ENCODE data around the gene THADA. TPM values are rescaled to one million over a fixed set of nuclear protein-coding genes. Genes with fewer than 3 reads are reported as not detected.

Gene THADA
- total and polyA plus RNA-seq, 10 donors, result 14.2 to 51.3 (median 40.0) TPM

GRCh38 chr2:43454791-43455190, 141.0 kb downstream of the THADA start:
- Histone ChIP-seq H3K4me1 (peaks cover 0 to 54% (median 37%) of the 10 kb centered on the region in 6 donors), H3K36me3 (peaks cover 0 to 29% (median 0%) of the 10 kb centered on the region in 6 donors), H3K9me3 (peaks cover 0 to 13% (median 9%) of the 10 kb centered on the region in 8 donors), H3K27ac (peak overlapping the region in 1 of 8 donors; percentile 66), H3K4me3 (no peak overlapping the region), H3K27me3 (replicated peaks in 1 of 7) (no peaks in the 10 kb centered on the region)
- TF ChIP-seq CTCF (IDR thresholded peaks at IDR 0.05 in 8 of 11, conservative IDR thresholded peaks at IDR 0.05 in 3 of 11) (no peak), POLR2A (IDR thresholded peaks at IDR 0.05) (no peak), POLR2AphosphoS5 (IDR thresholded peaks at IDR 0.05) (no peak)
- DNase-seq, result no peak
- intact Hi-C loops (cut with DNase I; ENCODE audit: low total_unique reads), result no loop called here
- 91 to 94% (median 94%) methylated on average over 2 of the region's 2 CpGs for WGBS, 5 donors

DNA sequence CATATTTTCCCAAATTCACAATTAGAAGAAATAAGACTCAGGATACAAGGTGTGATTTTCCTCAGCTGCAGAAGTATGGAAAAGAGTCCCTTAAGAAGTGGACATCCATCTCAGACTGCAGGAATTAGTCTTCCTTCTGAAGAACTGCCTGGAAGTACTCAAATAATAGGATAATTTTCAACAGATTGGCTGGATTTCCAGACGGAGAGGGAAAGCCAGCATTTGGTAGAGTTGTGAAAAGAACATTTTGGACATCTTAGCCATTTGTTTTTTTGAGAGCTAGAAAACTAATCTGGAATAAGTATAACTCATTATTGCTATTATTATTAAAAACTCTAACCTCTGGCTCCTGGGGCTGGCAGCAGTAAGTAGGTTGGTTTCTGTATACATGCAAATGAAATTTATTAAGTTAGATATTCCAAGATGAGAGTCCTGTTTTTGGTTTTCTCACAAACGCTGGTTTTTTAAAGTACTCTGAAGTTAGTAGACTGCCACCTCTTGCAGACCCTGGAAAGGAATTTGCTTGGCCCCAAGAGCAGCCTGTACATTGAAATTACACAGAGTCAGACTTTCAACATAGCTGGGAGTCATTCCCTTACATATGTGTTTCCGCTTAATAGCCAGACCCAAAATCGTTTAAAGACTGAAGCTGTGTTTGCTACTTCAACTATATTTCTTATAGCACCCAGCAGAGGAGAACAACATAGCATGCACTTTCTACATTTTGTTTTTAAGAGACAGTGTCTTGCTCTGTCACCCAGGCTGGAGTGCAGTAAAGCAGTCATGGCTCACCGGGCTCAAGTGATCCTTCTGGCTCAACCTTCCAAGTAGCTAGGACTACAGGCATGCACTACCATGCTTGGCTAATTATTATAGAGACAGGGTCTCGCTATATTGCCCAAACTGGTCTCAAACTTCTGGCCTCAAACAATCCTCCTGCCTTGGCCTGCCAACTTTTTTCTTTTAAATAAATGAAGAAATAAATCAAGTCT, 142.4 kb downstream of the THADA start:
- no peak for DNase-seq
- TF ChIP-seq POLR2A (IDR thresholded peaks at IDR 0.05), result no peak
- TF ChIP-seq POLR2AphosphoS5 (IDR thresholded peaks at IDR 0.05), result no peak
- no peak for TF ChIP-seq CTCF (IDR thresholded peaks at IDR 0.05 in 8 of 11, conservative IDR thresholded peaks at IDR 0.05 in 3 of 11)
- Histone ChIP-seq H3K4me3 (no peak overlapping the region), H3K4me1 (peaks cover 0 to 41% (median 28%) of the 10 kb centered on the region in 6 donors), H3K27me3 (replicated peaks in 1 of 7) (no peaks in the 10 kb centered on the region), H3K27ac (no peak overlapping the region), H3K36me3 (peaks cover 0 to 36% (median 0%) of the 10 kb centered on the region in 6 donors), H3K9me3 (peaks cover 0 to 13% (median 9%) of the 10 kb centered on the region in 8 donors)
- 86 to 92% (median 90%) methylated on average over 6 of the region's 6 CpGs for WGBS, 5 donors
- intact Hi-C loops (cut with DNase I; ENCODE audit: low total_unique reads), result no loop called here

DNA sequence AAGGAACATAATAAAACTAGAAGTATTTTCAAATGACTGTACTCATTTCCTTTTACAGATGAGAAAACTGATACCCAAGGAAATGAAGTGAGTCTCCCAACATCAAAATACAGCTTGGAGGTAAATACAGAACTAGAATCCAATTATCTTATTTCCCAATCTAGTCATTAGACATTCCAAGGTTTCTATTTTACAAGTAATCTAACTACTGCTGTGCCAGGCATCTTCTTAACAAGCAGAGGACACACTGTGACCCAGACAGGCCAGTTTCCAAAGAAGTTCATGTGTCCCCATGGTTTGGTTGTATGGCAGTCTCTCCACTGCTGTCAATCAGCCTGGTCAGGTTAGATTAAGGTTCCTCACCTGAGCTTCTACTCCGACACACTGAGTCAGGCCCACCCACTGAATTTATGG, 143.5 kb downstream of the THADA start:
- no peak for DNase-seq
- no peak for TF ChIP-seq CTCF (IDR thresholded peaks at IDR 0.05 in 8 of 11, conservative IDR thresholded peaks at IDR 0.05 in 3 of 11)
- TF ChIP-seq POLR2A (IDR thresholded peaks at IDR 0.05), result no peak
- TF ChIP-seq POLR2AphosphoS5 (IDR thresholded peaks at IDR 0.05), result no peak
- H3K9me3 ChIP-seq, result peaks cover 0 to 13% (median 9%) of the 10 kb centered on the region in 8 donors
- intact Hi-C loops (cut with DNase I; ENCODE audit: low total_unique reads), result no loop called here
- H3K27ac ChIP-seq, result no peak overlapping the region
- no peaks in the 10 kb centered on the region for H3K27me3 ChIP-seq (replicated peaks in 1 of 7)
- WGBS, 5 donors, result 91 to 100% (median 94%) methylated on average over 1 of the region's 1 CpG
- no peak overlapping the region for H3K4me3 ChIP-seq
- H3K4me1 ChIP-seq, result peaks cover 0 to 29% (median 19%) of the 10 kb centered on the region in 6 donors
- peaks cover 0 to 36% (median 0%) of the 10 kb centered on the region in 6 donors for H3K36me3 ChIP-seq

DNA sequence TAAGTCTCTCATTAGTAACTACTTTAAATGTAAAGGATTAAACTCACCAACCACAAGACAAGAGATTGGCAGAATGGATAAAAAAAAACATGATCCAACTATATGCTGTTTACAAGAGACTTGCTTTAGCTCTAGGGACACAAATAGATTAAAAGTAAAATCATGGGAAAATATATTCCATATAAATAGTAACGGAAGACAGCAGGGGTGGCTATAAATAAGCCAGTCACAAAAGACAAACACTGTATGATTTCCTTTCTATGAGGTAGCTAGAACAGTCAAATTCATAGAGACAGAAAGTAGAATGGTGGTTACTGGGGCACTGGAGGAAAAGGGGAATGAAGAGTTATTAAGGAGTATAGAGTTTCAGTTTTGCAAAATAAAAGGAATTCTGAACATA, 145.2 kb downstream of the THADA start:
- no peaks in the 10 kb centered on the region for H3K27me3 ChIP-seq (replicated peaks in 1 of 7)
- peaks cover 0 to 12% (median 6%) of the 10 kb centered on the region in 6 donors for H3K4me1 ChIP-seq
- H3K4me3 ChIP-seq, result no peak overlapping the region
- WGBS, 5 donors, result 91 to 96% (median 93%) methylated on average over 1 of the region's 1 CpG
- no peak for DNase-seq
- H3K36me3 ChIP-seq, result peaks cover 0 to 48% (median 0%) of the 10 kb centered on the region in 6 donors
- intact Hi-C loops (cut with DNase I; ENCODE audit: low total_unique reads), result no loop called here
- no peak for TF ChIP-seq POLR2AphosphoS5 (IDR thresholded peaks at IDR 0.05)
- TF ChIP-seq POLR2A (IDR thresholded peaks at IDR 0.05), result no peak
- TF ChIP-seq CTCF (IDR thresholded peaks at IDR 0.05 in 8 of 11, conservative IDR thresholded peaks at IDR 0.05 in 3 of 11), result no peak
- H3K27ac ChIP-seq, result no peak overlapping the region
- H3K9me3 ChIP-seq, result peaks cover 0 to 13% (median 9%) of the 10 kb centered on the region in 8 donors
